Peyer's patch (tissue), 4 donors: Measurements from ENCODE around the gene SUGCT. TPM values are rescaled to one million over a fixed set of nuclear protein-coding genes. Genes with fewer than 3 reads are reported as not detected.

ENCODE experiments used
- DNase-seq, 3 donors: peaks; one replicate each; pipeline ENCODE4 v3.0.0-alpha.2; 2017 to 2019
- H3K27ac ChIP-seq, 4 donors: fragments of 200-600 bp; sonication (generic); one replicate each; pipeline ENCODE4 v1.5.1; 2016 to 2019
- H3K27me3 ChIP-seq, 2 donors: fragments of 200-600 bp; sonication (generic); one replicate each; pipeline ENCODE4 v1.5.1; 2019
- H3K36me3 ChIP-seq, 3 donors: fragments of 200-600 bp; sonication (generic); one replicate each; pipeline ENCODE4 v1.5.1; 2016 to 2019
- H3K4me1 ChIP-seq, 4 donors: fragments of 200-600 bp; sonication (generic); one replicate each; pipeline ENCODE4 v1.5.1; 2016 to 2019
- H3K4me3 ChIP-seq, 4 donors: fragments of 200-600 bp; sonication (generic); 1 replicate in 3 of 4; 2 replicates in 1 of 4; pipeline ENCODE4 v1.5.1; 2016 to 2019; ENCODE audit warnings: mild to moderate bottlenecking in 1 of 4
- H3K9me3 ChIP-seq, 4 donors: fragments of 200-600 bp; sonication (generic); one replicate each; pipeline ENCODE4 v1.5.1; 2016 to 2019; ENCODE audit warnings: mild to moderate bottlenecking in 1 of 4
- CTCF ChIP-seq, 6 experiments: fragments of 450-650 bp in 4 of 6; fragments of 200-600 bp in 2 of 6; sonication (generic) in 1 of 6; IDR thresholded peaks; one replicate each; pipeline ENCODE4 v1.5.1; 2017 to 2019; ENCODE audit warnings: antibody characterized with exemption in 6 of 6, mild to moderate bottlenecking in 3 of 6, moderate library complexity in 1 of 6
- POLR2A ChIP-seq, 2 donors: fragments of 450-650 bp; IDR thresholded peaks; one replicate each; pipeline ENCODE4 v1.5.1; 2017; ENCODE audit warnings: antibody characterized with exemption in 2 of 2, mild to moderate bottlenecking in 2 of 2, moderate library complexity in 2 of 2
- total RNA-seq, 4 donors: library from RNA; depleted of rRNA; stranded (reverse); fragments of >200 nt; gene quantifications; one replicate each; pipeline ENCODE4 v1.1.0, GENCODE V29; 2016

The SUGCT gene
- total RNA-seq, 4 donors from 2014 or later: 6.4 to 8.9 (median 8.3) TPM; not detected in 1

GRCh38 chr7:40303996-40304395 lies 169.2 kb downstream of the SUGCT start:
- no peak overlapping the region for H3K27ac ChIP-seq
- TF ChIP-seq POLR2A (IDR thresholded peaks at IDR 0.05) (no peak), CTCF (IDR thresholded peaks at IDR 0.05) (no peak)
- no peaks in the 10 kb centered on the region for H3K9me3 ChIP-seq
- H3K27me3 ChIP-seq: no peaks in the 10 kb centered on the region
- no peak for DNase-seq
- H3K4me1 ChIP-seq: no peaks in the 10 kb centered on the region
- no peak overlapping the region for H3K4me3 ChIP-seq
- H3K36me3 ChIP-seq: no peaks in the 10 kb centered on the region

GRCh38 chr7:40305229-40305628 lies 170.4 kb downstream of the SUGCT start:
- DNase-seq: no peak
- no peak overlapping the region for H3K4me3 ChIP-seq
- no peaks in the 10 kb centered on the region for H3K9me3 ChIP-seq
- TF ChIP-seq POLR2A (IDR thresholded peaks at IDR 0.05) (no peak), CTCF (IDR thresholded peaks at IDR 0.05) (no peak)
- H3K4me1 ChIP-seq: no peaks in the 10 kb centered on the region
- no peaks in the 10 kb centered on the region for H3K36me3 ChIP-seq
- H3K27me3 ChIP-seq: no peaks in the 10 kb centered on the region
- no peak overlapping the region for H3K27ac ChIP-seq

GRCh38 chr7:40306025-40306424 lies 171.2 kb downstream of the SUGCT start:
- Histone ChIP-seq H3K27ac (no peak overlapping the region), H3K4me1 (no peaks in the 10 kb centered on the region), H3K9me3 (no peaks in the 10 kb centered on the region), H3K27me3 (no peaks in the 10 kb centered on the region), H3K4me3 (no peak overlapping the region), H3K36me3 (no peaks in the 10 kb centered on the region)
- no peak for DNase-seq
- TF ChIP-seq POLR2A (IDR thresholded peaks at IDR 0.05): no peak
- no peak for TF ChIP-seq CTCF (IDR thresholded peaks at IDR 0.05)

- H3K36me3 ChIP-seq: no peaks in the 10 kb centered on the region
- H3K27me3 ChIP-seq: no peaks in the 10 kb centered on the region
- H3K4me1 ChIP-seq: no peaks in the 10 kb centered on the region
- H3K9me3 ChIP-seq: no peaks in the 10 kb centered on the region
- DNase-seq: no peak
- no peak overlapping the region for H3K4me3 ChIP-seq
- H3K27ac ChIP-seq: no peak overlapping the region
- TF ChIP-seq POLR2A (IDR thresholded peaks at IDR 0.05) (no peak), CTCF (IDR thresholded peaks at IDR 0.05) (no peak)
These were observed 171.8 kb downstream of the SUGCT start for GRCh38 chr7:40306596-40306995.

- no peak for TF ChIP-seq CTCF (IDR thresholded peaks at IDR 0.05)
- TF ChIP-seq POLR2A (IDR thresholded peaks at IDR 0.05): no peak
- H3K4me3 ChIP-seq: no peak overlapping the region
- H3K27ac ChIP-seq: no peak overlapping the region
- no peaks in the 10 kb centered on the region for H3K27me3 ChIP-seq
- no peaks in the 10 kb centered on the region for H3K4me1 ChIP-seq
- no peak for DNase-seq
- H3K36me3 ChIP-seq: no peaks in the 10 kb centered on the region
- H3K9me3 ChIP-seq: no peaks in the 10 kb centered on the region
These were observed 175.5 kb downstream of the SUGCT start for GRCh38 chr7:40310258-40310657.

GRCh38 chr7:40311307-40311706 lies 176.5 kb downstream of the SUGCT start:
- DNase-seq: no peak
- Histone ChIP-seq H3K27ac (no peak overlapping the region), H3K4me1 (no peaks in the 10 kb centered on the region), H3K27me3 (no peaks in the 10 kb centered on the region), H3K9me3 (no peaks in the 10 kb centered on the region), H3K4me3 (no peak overlapping the region), H3K36me3 (no peaks in the 10 kb centered on the region)
- TF ChIP-seq CTCF (IDR thresholded peaks at IDR 0.05) (no peak), POLR2A (IDR thresholded peaks at IDR 0.05) (no peak)
